Spleen (tissue), 11 donors: ENCODE measurements around the gene CEP68. TPM values are rescaled to one million over a fixed set of nuclear protein-coding genes. Genes with fewer than 3 reads are reported as not detected.
A peak's percentile ranks its signal among the peaks of the same experiment; 100 is the strongest.
"Not testable (repeated sequence)": the region's sequence is repeated elsewhere in the genome, so short reads cannot be mapped to it uniquely, and the experiment has no call there.

Source experiments
- DNase-seq: peaks from one replicate; pipeline ENCODE4 v3.0.0-alpha.2; 2020
- H3K27ac ChIP-seq, 8 donors: fragments of 200-600 bp; sonication (generic) in 7 of 8; 1 replicate in 4 of 8; 2 replicates in 4 of 8; pipeline versions ENCODE4 v1.5.0 to v1.8.0; 2016 to 2021; ENCODE audit warnings: inconsistent platforms in 4 of 8, mild to moderate bottlenecking in 4 of 8, moderate library complexity in 1 of 8
- H3K27me3 ChIP-seq, 7 donors: fragments of 200-600 bp; sonication (generic) in 6 of 7; replicated peaks in 1 of 7; 1 replicate in 4 of 7; 2 replicates in 3 of 7; pipeline versions ENCODE4 v1.5.0 to v1.8.0; 2016 to 2021; ENCODE audit warnings: inconsistent platforms in 3 of 7, mild to moderate bottlenecking in 1 of 7
- H3K36me3 ChIP-seq, 6 donors: fragments of 200-600 bp; sonication (generic) in 5 of 6; 1 replicate in 4 of 6; 2 replicates in 2 of 6; pipeline versions ENCODE4 v1.5.0 to v1.8.0; 2016 to 2021; ENCODE audit warnings: inconsistent platforms in 2 of 6
- H3K4me1 ChIP-seq, 6 donors: fragments of 200-600 bp; sonication (generic) in 5 of 6; 1 replicate in 3 of 6; 2 replicates in 3 of 6; pipeline versions ENCODE4 v1.5.0 to v1.8.0; 2016 to 2021; ENCODE audit warnings: inconsistent platforms in 3 of 6
- H3K4me3 ChIP-seq, 8 donors: fragments of 200-600 bp; sonication (generic) in 7 of 8; 1 replicate in 4 of 8; 2 replicates in 4 of 8; pipeline versions ENCODE4 v1.5.0 to v1.8.0; 2016 to 2021; ENCODE audit warnings: inconsistent platforms in 4 of 8, mild to moderate bottlenecking in 4 of 8, moderate library complexity in 2 of 8
- H3K9me3 ChIP-seq, 8 donors: fragments of 200-600 bp; sonication (generic) in 7 of 8; 1 replicate in 4 of 8; 2 replicates in 4 of 8; pipeline versions ENCODE4 v1.5.0 to v1.8.0; 2016 to 2021; ENCODE audit warnings: inconsistent platforms in 4 of 8
- CTCF ChIP-seq, 11 experiments: fragments of 200-600 bp in 7 of 11; fragments of 450-650 bp in 4 of 11; sonication (generic) in 4 of 11; IDR thresholded peaks in 8 of 11; conservative IDR thresholded peaks in 3 of 11; 1 replicate in 7 of 11; 2 replicates in 4 of 11; pipeline versions ENCODE4 v1.4.0 to v1.8.0; 2016 to 2021; ENCODE audit warnings: antibody characterized with exemption in 11 of 11, inconsistent platforms in 4 of 11, mild to moderate bottlenecking in 1 of 11
- POLR2A ChIP-seq, 3 donors: fragments of 450-650 bp; IDR thresholded peaks; one replicate each; pipeline ENCODE4 v1.5.1; 2017; ENCODE audit warnings: antibody characterized with exemption in 3 of 3, mild to moderate bottlenecking in 1 of 3
- POLR2AphosphoS5 ChIP-seq, 3 donors: sonication (generic); formaldehyde crosslinking; IDR thresholded peaks; one replicate each; pipeline ENCODE4 v1.5.1; 2017; ENCODE audit warnings: antibody characterized with exemption in 3 of 3
- WGBS, 5 donors: extraction: QIAGEN DNeasy Blood & Tissue Kit in 3 of 5; methylation state at CpG; one replicate each; pipeline versions ENCODE4 v1.1.5 to v1.1.7; 2013 to 2018; 5-methylcytosine and 5-hydroxymethylcytosine counted together
- intact Hi-C: fragments of 100-400 bp; cut with DNase I; formaldehyde crosslinking; loops from one replicate; pipeline ENCODE4 v1.15.0; 2023; ENCODE audit warnings: low total_unique reads
- polyA plus RNA-seq, 3 donors: library from polyadenylated mRNA; stranded (reverse); fragments of 200-250 nt; gene quantifications; one replicate each; pipeline ENCODE4 v1.2.1, GENCODE V29; 2013
- total RNA-seq, 7 donors: library from RNA; depleted of rRNA in 3 of 7; stranded (reverse); fragments of >200 nt in 3 of 7; fragmentation: NEBNext Ultra II Directional in 4 of 7; extraction: Animal tissue kit (Norgen Biotek cat#: 25700) in 4 of 7; gene quantifications; one replicate each; pipeline versions ENCODE4 v1.1.0 to v1.2.1, GENCODE V29; 2016 to 2021
- donor health status: healthy with polysubstance abuse.
- donor health status: DM: no; HTN: no; CAD: no; lungs with moderate emphysema.
- donor health status: DM: no; HTN: no; CAD: no.
- donor health status: Bipolar disorder and iron deficiency.
- donor health status: healthy.
- donor health status: DM: no; HTN: no; CAD: no.
- donor health status: DM: yes; HTN: yes; CAD: no.

Gene CEP68
- total and polyA plus RNA-seq, 10 donors = 5.2 to 26.7 (median 19.5) TPM

- Histone ChIP-seq H3K27ac (peak overlapping the region in 7 of 8 donors; percentile 0 to 78 (median 53)), H3K9me3 (no peaks in the 10 kb centered on the region), H3K27me3 (no peaks in the 10 kb centered on the region), H3K36me3 (peaks cover 0 to 81% (median 23%) of the 10 kb centered on the region in 6 donors), H3K4me1 (peaks cover 16 to 57% (median 26%) of the 10 kb centered on the region in 6 donors), H3K4me3 (peak overlapping the region in 1 of 8 donors; percentile 32)
- TF ChIP-seq CTCF (IDR thresholded peaks at IDR 0.05 in 8 of 11, conservative IDR thresholded peaks at IDR 0.05 in 3 of 11) = peak in 10 of 11 experiments; percentile 24 to 71 (median 57)
- no peak for TF ChIP-seq POLR2A (IDR thresholded peaks at IDR 0.05)
- intact Hi-C loops = no loop called here
- DNase-seq = no peak
- 17 to 42% (median 30%) methylated on average over 4 of the region's 4 CpGs for WGBS, 5 donors
Observed at GRCh38 chr2:65017335-65017734, 38.9 kb upstream of the CEP68 start.

- WGBS, 5 donors = 48 to 73% (median 60%) methylated on average over 15 of the region's 15 CpGs
- no peaks in the 10 kb centered on the region for H3K9me3 ChIP-seq
- intact Hi-C loops = no loop called here
- H3K4me1 ChIP-seq = peaks cover 16 to 57% (median 26%) of the 10 kb centered on the region in 6 donors
- TF ChIP-seq POLR2A (IDR thresholded peaks at IDR 0.05) = no peak
- TF ChIP-seq CTCF (IDR thresholded peaks at IDR 0.05 in 8 of 11, conservative IDR thresholded peaks at IDR 0.05 in 3 of 11) = no peak
- TF ChIP-seq POLR2AphosphoS5 (IDR thresholded peaks at IDR 0.05) = peak in 1 of 3 donors; percentile 17
- peak overlapping the region in 7 of 8 donors; percentile 9 to 78 (median 53) for H3K27ac ChIP-seq
- no peaks in the 10 kb centered on the region for H3K27me3 ChIP-seq
- peak overlapping the region in 2 of 8 donors; percentile 11 to 32 for H3K4me3 ChIP-seq
- peak; percentile 83 for DNase-seq
- peaks cover 0 to 81% (median 25%) of the 10 kb centered on the region in 6 donors for H3K36me3 ChIP-seq
Observed at GRCh38 chr2:65018141-65018582, 38.1 kb upstream of the CEP68 start.

GRCh38 chr2:65019010-65019409 lies 37.2 kb upstream of the CEP68 start:
- TF ChIP-seq CTCF (IDR thresholded peaks at IDR 0.05 in 8 of 11, conservative IDR thresholded peaks at IDR 0.05 in 3 of 11) (no peak), POLR2A (IDR thresholded peaks at IDR 0.05) (no peak), POLR2AphosphoS5 (IDR thresholded peaks at IDR 0.05) (no peak)
- no peaks in the 10 kb centered on the region for H3K9me3 ChIP-seq
- peaks cover 0 to 82% (median 27%) of the 10 kb centered on the region in 6 donors for H3K36me3 ChIP-seq
- intact Hi-C loops = no loop called here
- no peak for DNase-seq
- H3K4me1 ChIP-seq = peaks cover 16 to 56% (median 26%) of the 10 kb centered on the region in 6 donors
- H3K27ac ChIP-seq = peak overlapping the region in 3 of 8 donors; percentile 75 to 78 (median 76)
- H3K4me3 ChIP-seq = peak overlapping the region in 1 of 8 donors; percentile 32
- 87 to 100% (median 93%) methylated on average over 1 of the region's 1 CpG for WGBS, 5 donors
- no peaks in the 10 kb centered on the region for H3K27me3 ChIP-seq

- Histone ChIP-seq H3K4me3 (no peak overlapping the region), H3K27me3 (no peaks in the 10 kb centered on the region), H3K4me1 (peaks cover 16 to 56% (median 26%) of the 10 kb centered on the region in 6 donors), H3K9me3 (no peaks in the 10 kb centered on the region), H3K36me3 (peaks cover 0 to 78% (median 27%) of the 10 kb centered on the region in 6 donors), H3K27ac (no peak overlapping the region)
- intact Hi-C loops = no loop called here
- DNase-seq = no peak
- TF ChIP-seq POLR2A (IDR thresholded peaks at IDR 0.05) (no peak), POLR2AphosphoS5 (IDR thresholded peaks at IDR 0.05) (no peak), CTCF (IDR thresholded peaks at IDR 0.05 in 8 of 11, conservative IDR thresholded peaks at IDR 0.05 in 3 of 11) (no peak)
- 94 to 96% (median 94%) methylated on average over 8 of the region's 8 CpGs for WGBS, 5 donors
Observed at GRCh38 chr2:65019675-65020195, 36.5 kb upstream of the CEP68 start.

GRCh38 chr2:65020251-65020650 lies 36.0 kb upstream of the CEP68 start:
- peaks cover 0 to 78% (median 27%) of the 10 kb centered on the region in 6 donors for H3K36me3 ChIP-seq
- H3K27ac ChIP-seq, DNase-seq, H3K4me3 ChIP-seq, H3K9me3 ChIP-seq, H3K27me3 ChIP-seq, intact Hi-C loops: not testable (repeated sequence)
- H3K4me1 ChIP-seq = peaks cover 16 to 61% (median 28%) of the 10 kb centered on the region in 6 donors
- WGBS, 5 donors = 90 to 98% (median 95%) methylated on average over 1 of the region's 1 CpG
